Measurements from ENCODE around the gene SPACA6. TPM values are rescaled to one million over a fixed set of nuclear protein-coding genes. Genes with fewer than 3 reads are reported as not detected.

SPACA6 gene
- total and polyA plus RNA-seq, 9 of the 15 experiments (the other 6 are each of a cell fraction or from before 2014, with no cell fraction given), result 1.3 to 17.3 (median 6.2) TPM

- TF ChIP-seq CHAMP1 (IDR thresholded peaks at IDR 0.05) (no peak), HES1 (IDR thresholded peaks at IDR 0.05; ENCODE audit: low read depth) (no peak), POLR2G (IDR thresholded peaks at IDR 0.05; ENCODE audit: low read depth, low read length) (no peak), DMBX1 (CRISPR knock-in tag; IDR thresholded peaks at IDR 0.05; ENCODE audit: borderline replicate concordance) (no peak)
- TF ChIP-seq, protein P1, sequence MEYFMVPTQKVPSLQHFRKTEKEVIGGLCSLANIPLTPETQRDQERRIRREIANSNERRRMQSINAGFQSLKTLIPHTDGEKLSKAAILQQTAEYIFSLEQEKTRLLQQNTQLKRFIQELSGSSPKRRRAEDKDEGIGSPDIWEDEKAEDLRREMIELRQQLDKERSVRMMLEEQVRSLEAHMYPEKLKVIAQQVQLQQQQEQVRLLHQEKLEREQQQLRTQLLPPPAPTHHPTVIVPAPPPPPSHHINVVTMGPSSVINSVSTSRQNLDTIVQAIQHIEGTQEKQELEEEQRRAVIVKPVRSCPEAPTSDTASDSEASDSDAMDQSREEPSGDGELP (CRISPR knock-in tag; IDR thresholded peaks at IDR 0.05; ENCODE audit: borderline replicate concordance), result peak; percentile 52; the same call in 1 of the 2 replicates
- TF ChIP-seq, protein P2, sequence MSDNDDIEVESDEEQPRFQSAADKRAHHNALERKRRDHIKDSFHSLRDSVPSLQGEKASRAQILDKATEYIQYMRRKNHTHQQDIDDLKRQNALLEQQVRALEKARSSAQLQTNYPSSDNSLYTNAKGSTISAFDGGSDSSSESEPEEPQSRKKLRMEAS (CRISPR knock-in tag; IDR thresholded peaks at IDR 0.05), result no peak
These were observed 32.9 kb downstream of the SPACA6 start (continued) for GRCh38 chr19:51726049-51726448.
